CD4-positive, alpha-beta T cell treated with Interleukin-21 for 1 hour (primary cell): ENCODE data around the gene LCORL.

ENCODE experiments used
- DNase-seq: peaks from one replicate; pipeline ENCODE4 v3.0.0-alpha.2; 2020

The LCORL gene

GRCh38 chr4:17823871-17824669, 197.5 kb downstream of the LCORL start:
- no peak for DNase-seq

- DNase-seq: peak; percentile 69
Measured at GRCh38 chr4:17817027-17817426, 204.5 kb downstream of the LCORL start.

- no peak for DNase-seq
Measured at GRCh38 chr4:17816142-17816541, 205.4 kb downstream of the LCORL start.

- DNase-seq: no peak
Measured at GRCh38 chr4:17814140-17814539, 207.4 kb downstream of the LCORL start.

GRCh38 chr4:17812801-17813200, 208.8 kb downstream of the LCORL start:
- no peak for DNase-seq

- DNase-seq: no peak
Measured at GRCh38 chr4:17812125-17812524, 209.4 kb downstream of the LCORL start.

- DNase-seq: no peak
Measured at GRCh38 chr4:17811078-17811603, 210.4 kb downstream of the LCORL start.

GRCh38 chr4:17810260-17811077, 211.1 kb downstream of the LCORL start, which contains the start of the genes DCAF16 and NCAPG:
DCAF16 (minus strand) TSS chr4:17810757; CDS start chr4:17804141, 6,616 bp downstream.
NCAPG (plus strand) TSS chr4:17810979; CDS start chr4:17811078, 99 bp downstream.
- DNase-seq: peak; percentile 99

- DNase-seq: peak; percentile 30
Measured at GRCh38 chr4:17809667-17810066, 211.9 kb downstream of the LCORL start.

- no peak for DNase-seq
Measured at GRCh38 chr4:17807446-17807845, 214.1 kb downstream of the LCORL start.

GRCh38 chr4:17805580-17806155, 215.9 kb downstream of the LCORL start:
- DNase-seq: no peak

GRCh38 chr4:17797808-17798207, 223.7 kb downstream of the LCORL start:
- no peak for DNase-seq

- no peak for DNase-seq
Measured at GRCh38 chr4:17794730-17795129, 226.8 kb downstream of the LCORL start.
